ENCODE results near the gene MSL3B.

DNA sequence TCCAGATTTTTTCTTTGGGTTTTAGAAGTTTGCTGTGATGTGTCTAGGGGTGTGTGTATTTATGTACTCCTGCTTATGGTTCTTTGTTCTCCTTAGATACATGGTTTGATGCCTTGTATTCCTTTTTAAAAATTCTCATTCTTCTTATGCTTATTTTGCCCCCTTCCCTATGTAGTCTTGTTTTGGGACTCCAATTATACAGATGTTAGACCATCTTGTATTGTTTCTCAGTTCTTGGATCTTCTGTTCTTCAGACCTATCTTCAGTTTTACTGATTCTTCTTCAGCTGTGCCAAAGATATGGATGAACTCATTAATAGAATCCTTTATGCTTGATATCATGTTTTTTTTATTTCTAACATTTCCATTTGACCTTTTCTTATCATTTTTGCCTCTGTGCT, 14.2 kb upstream of the MSL3B start:
- TF ChIP-seq, protein P1, sequence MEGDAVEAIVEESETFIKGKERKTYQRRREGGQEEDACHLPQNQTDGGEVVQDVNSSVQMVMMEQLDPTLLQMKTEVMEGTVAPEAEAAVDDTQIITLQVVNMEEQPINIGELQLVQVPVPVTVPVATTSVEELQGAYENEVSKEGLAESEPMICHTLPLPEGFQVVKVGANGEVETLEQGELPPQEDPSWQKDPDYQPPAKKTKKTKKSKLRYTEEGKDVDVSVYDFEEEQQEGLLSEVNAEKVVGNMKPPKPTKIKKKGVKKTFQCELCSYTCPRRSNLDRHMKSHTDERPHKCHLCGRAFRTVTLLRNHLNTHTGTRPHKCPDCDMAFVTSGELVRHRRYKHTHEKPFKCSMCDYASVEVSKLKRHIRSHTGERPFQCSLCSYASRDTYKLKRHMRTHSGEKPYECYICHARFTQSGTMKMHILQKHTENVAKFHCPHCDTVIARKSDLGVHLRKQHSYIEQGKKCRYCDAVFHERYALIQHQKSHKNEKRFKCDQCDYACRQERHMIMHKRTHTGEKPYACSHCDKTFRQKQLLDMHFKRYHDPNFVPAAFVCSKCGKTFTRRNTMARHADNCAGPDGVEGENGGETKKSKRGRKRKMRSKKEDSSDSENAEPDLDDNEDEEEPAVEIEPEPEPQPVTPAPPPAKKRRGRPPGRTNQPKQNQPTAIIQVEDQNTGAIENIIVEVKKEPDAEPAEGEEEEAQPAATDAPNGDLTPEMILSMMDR (IDR thresholded peaks at IDR 0.05), result no peak
- TF ChIP-seq POLR2AphosphoS5 (IDR thresholded peaks at IDR 0.05) (no peak), EP300 (IDR thresholded peaks at IDR 0.05; ENCODE audit: low read depth) (no peak)

Data from transverse colon (tissue), 4 donors.